ENCODE data around the gene C17orf107.
"Not testable (repeated sequence)": the region's sequence is repeated elsewhere in the genome, so short reads cannot be mapped to it uniquely, and the experiment has no call there.

Gene C17orf107

GRCh38 chr17:4901108-4901647 lies 1.8 kb downstream of the C17orf107 start:
- no peak for DNase-seq

GRCh38 chr17:4901648-4902344 lies 2.5 kb downstream of the C17orf107 start:
- peak; percentile 50 for DNase-seq

GRCh38 chr17:4902540-4902939 lies 3.2 kb downstream of the C17orf107 start:
- no peak for DNase-seq

GRCh38 chr17:4903051-4903818 lies 3.9 kb downstream of the C17orf107 start, which contains the start of gene CHRNE:
Gene CHRNE, minus strand, starts transcription at chr17:4903098. Its CDS starts 35 bp downstream, at chr17:4903063.
- DNase-seq = peak; percentile 85

GRCh38 chr17:4906642-4907041 lies 7.3 kb downstream of the C17orf107 start:
- not testable (repeated sequence) for DNase-seq

GRCh38 chr17:4908301-4908700 lies 9.0 kb downstream of the C17orf107 start:
- DNase-seq = no peak

GRCh38 chr17:4908711-4909496 lies 9.6 kb downstream of the C17orf107 start:
- DNase-seq = peak; percentile 84

- DNase-seq = no peak
These were observed 14.7 kb downstream of the C17orf107 start for GRCh38 chr17:4913994-4914393.

GRCh38 chr17:4914551-4914950 lies 15.2 kb downstream of the C17orf107 start:
- DNase-seq = not testable (repeated sequence)

GRCh38 chr17:4919511-4920047 lies 20.2 kb downstream of the C17orf107 start:
- no peak for DNase-seq

- DNase-seq = no peak
These were observed 21.2 kb downstream of the C17orf107 start for GRCh38 chr17:4920351-4921048.

- no peak for DNase-seq
These were observed 22.0 kb downstream of the C17orf107 start for GRCh38 chr17:4921320-4921719.

GRCh38 chr17:4926577-4927335 lies 27.4 kb downstream of the C17orf107 start:
- not testable (repeated sequence) for DNase-seq

GRCh38 chr17:4928881-4929280 lies 29.5 kb downstream of the C17orf107 start:
- no peak for DNase-seq

- no peak for DNase-seq
These were observed 32.6 kb downstream of the C17orf107 start, which contains the start of gene GP1BA for GRCh38 chr17:4931963-4932362. Gene GP1BA, plus strand, starts transcription at chr17:4932277. Its CDS starts 328 bp downstream, at chr17:4932605.

GRCh38 chr17:4932756-4933155 lies 33.4 kb downstream of the C17orf107 start:
- DNase-seq = no peak

- DNase-seq = no peak
These were observed 34.3 kb downstream of the C17orf107 start for GRCh38 chr17:4933646-4934045.

GRCh38 chr17:4934173-4934979 lies 35.0 kb downstream of the C17orf107 start:
- DNase-seq = no peak

GRCh38 chr17:4935650-4936049 lies 36.3 kb downstream of the C17orf107 start:
- no peak for DNase-seq

- DNase-seq = no peak
These were observed 37.1 kb downstream of the C17orf107 start for GRCh38 chr17:4936436-4936835.
